Suprapubic skin (tissue), 4 donors: ENCODE measurements around the gene PPP1R36. TPM values are rescaled to one million over a fixed set of nuclear protein-coding genes. Genes with fewer than 3 reads are reported as not detected.

Source experiments
- DNase-seq, 2 donors: peaks; one replicate each; pipeline ENCODE4 v3.0.0-alpha.2; 2019; ENCODE audit warnings: low spot score in 2 of 2
- H3K27ac ChIP-seq: fragments of 200-600 bp; sonication (generic); one replicate; pipeline ENCODE4 v1.5.1; 2019
- H3K27me3 ChIP-seq: fragments of 200-600 bp; sonication (generic); one replicate; pipeline ENCODE4 v1.5.1; 2019
- H3K36me3 ChIP-seq: fragments of 200-600 bp; sonication (generic); one replicate; pipeline ENCODE4 v1.5.1; 2019
- H3K4me1 ChIP-seq: fragments of 200-600 bp; sonication (generic); one replicate; pipeline ENCODE4 v1.5.1; 2019
- H3K4me3 ChIP-seq: fragments of 200-600 bp; sonication (generic); one replicate; pipeline ENCODE4 v1.5.1; 2019; ENCODE audit warnings: mild to moderate bottlenecking
- H3K9me3 ChIP-seq: fragments of 200-600 bp; sonication (generic); one replicate; pipeline ENCODE4 v1.5.1; 2019
- CTCF ChIP-seq, 2 donors: fragments of 200-600 bp in 1 of 2; fragments of 450-650 bp in 1 of 2; sonication (generic) in 1 of 2; IDR thresholded peaks; one replicate each; pipeline ENCODE4 v1.5.1; 2016 to 2019; ENCODE audit warnings: antibody characterized with exemption in 2 of 2, mild to moderate bottlenecking in 1 of 2, moderate library complexity in 1 of 2
- EP300 ChIP-seq: sonication (generic); formaldehyde crosslinking; IDR thresholded peaks from one replicate; pipeline ENCODE4 v1.6.1; 2017; ENCODE audit warnings: antibody characterized with exemption
- POLR2A ChIP-seq, 2 donors: fragments of 450-650 bp; IDR thresholded peaks; one replicate each; pipeline ENCODE4 v1.6.1; 2017; ENCODE audit warnings: antibody characterized with exemption in 2 of 2, mild to moderate bottlenecking in 2 of 2, moderate library complexity in 2 of 2
- POLR2AphosphoS5 ChIP-seq, 3 donors: sonication (generic); formaldehyde crosslinking; IDR thresholded peaks; one replicate each; pipeline ENCODE4 v1.6.1; 2017; ENCODE audit warnings: antibody characterized with exemption in 3 of 3
- WGBS: methylation state at CpG from one replicate; pipeline ENCODE4 v1.1.5; 2018; 5-methylcytosine and 5-hydroxymethylcytosine counted together
- total RNA-seq, 4 donors: library from RNA; depleted of rRNA; stranded (reverse); fragments of >200 nt; gene quantifications; one replicate each; pipeline ENCODE4 v1.1.0, GENCODE V29; 2016

PPP1R36 gene
- total RNA-seq, 4 donors from 2014 or later = 0.72 to 2.7 (median 1.5) TPM; not detected in 1

- no peak overlapping the region for H3K27ac ChIP-seq
- peaks cover 2% of the 10 kb centered on the region for H3K27me3 ChIP-seq
- H3K4me3 ChIP-seq = no peak overlapping the region
- WGBS = 30% methylated on average over 33 of the region's 38 CpGs
- H3K9me3 ChIP-seq = no peaks in the 10 kb centered on the region
- TF ChIP-seq CTCF (IDR thresholded peaks at IDR 0.05) (no peak), EP300 (no peak), POLR2A (IDR thresholded peaks at IDR 0.05) (no peak), POLR2AphosphoS5 (IDR thresholded peaks at IDR 0.05) (no peak)
- no peaks in the 10 kb centered on the region for H3K36me3 ChIP-seq
- DNase-seq = no peak
- peaks cover 13% of the 10 kb centered on the region for H3K4me1 ChIP-seq
Observed at GRCh38 chr14:64601571-64601970, 51.8 kb downstream of the PPP1R36 start.

- H3K36me3 ChIP-seq = no peaks in the 10 kb centered on the region
- TF ChIP-seq POLR2AphosphoS5 (IDR thresholded peaks at IDR 0.05) (no peak), POLR2A (IDR thresholded peaks at IDR 0.05) (no peak), CTCF (IDR thresholded peaks at IDR 0.05) (no peak), EP300 (no peak)
- no peak for DNase-seq
- H3K9me3 ChIP-seq = no peaks in the 10 kb centered on the region
- H3K27me3 ChIP-seq = peaks cover 2% of the 10 kb centered on the region
- H3K27ac ChIP-seq = no peak overlapping the region
- H3K4me1 ChIP-seq = peaks cover 13% of the 10 kb centered on the region
- H3K4me3 ChIP-seq = no peak overlapping the region
- WGBS = 88% methylated on average over 2 of the region's 2 CpGs
Observed at GRCh38 chr14:64602826-64603225, 53.1 kb downstream of the PPP1R36 start.

- Histone ChIP-seq H3K4me1 (peaks cover 13% of the 10 kb centered on the region), H3K27ac (no peak overlapping the region), H3K4me3 (no peak overlapping the region), H3K27me3 (peaks cover 2% of the 10 kb centered on the region), H3K9me3 (no peaks in the 10 kb centered on the region), H3K36me3 (no peaks in the 10 kb centered on the region)
- WGBS = 76% methylated on average over 1 of the region's 1 CpG
- DNase-seq = no peak
- TF ChIP-seq POLR2AphosphoS5 (IDR thresholded peaks at IDR 0.05) (no peak), EP300 (no peak), CTCF (IDR thresholded peaks at IDR 0.05) (no peak), POLR2A (IDR thresholded peaks at IDR 0.05) (no peak)
Observed at GRCh38 chr14:64604001-64604400, 54.2 kb downstream of the PPP1R36 start.

- no peak for DNase-seq
- Histone ChIP-seq H3K4me1 (peaks cover 13% of the 10 kb centered on the region), H3K27me3 (peaks cover 2% of the 10 kb centered on the region), H3K36me3 (no peaks in the 10 kb centered on the region), H3K4me3 (no peak overlapping the region), H3K9me3 (no peaks in the 10 kb centered on the region), H3K27ac (peak overlapping the region; percentile 65)
- TF ChIP-seq EP300 (no peak), POLR2AphosphoS5 (IDR thresholded peaks at IDR 0.05) (peak in 1 of 3 donors; percentile 53), POLR2A (IDR thresholded peaks at IDR 0.05) (no peak), CTCF (IDR thresholded peaks at IDR 0.05) (no peak)
- WGBS = 60% methylated on average over 6 of the region's 6 CpGs
Observed at GRCh38 chr14:64604881-64605280, 55.1 kb downstream of the PPP1R36 start.

GRCh38 chr14:64605926-64606685 lies 56.3 kb downstream of the PPP1R36 start:
- TF ChIP-seq EP300 (no peak), POLR2A (IDR thresholded peaks at IDR 0.05) (no peak), POLR2AphosphoS5 (IDR thresholded peaks at IDR 0.05) (no peak), CTCF (IDR thresholded peaks at IDR 0.05) (no peak)
- no peaks in the 10 kb centered on the region for H3K9me3 ChIP-seq

More at GRCh38 chr14:64605926-64606685, 56.3 kb downstream of the PPP1R36 start:
- 64% methylated on average over 9 of the region's 9 CpGs for WGBS
- peaks cover 15% of the 10 kb centered on the region for H3K4me1 ChIP-seq
- peak overlapping the region; percentile 65 for H3K27ac ChIP-seq
- DNase-seq = no peak
- H3K4me3 ChIP-seq = no peak overlapping the region
- H3K27me3 ChIP-seq = peaks cover 2% of the 10 kb centered on the region
- H3K36me3 ChIP-seq = no peaks in the 10 kb centered on the region
